Pancreas (tissue), 10 donors: Measurements from ENCODE around the gene COPS3. TPM values are rescaled to one million over a fixed set of nuclear protein-coding genes. Genes with fewer than 3 reads are reported as not detected.

Source experiments
- ATAC-seq, 4 donors: fragments of 200-7000 bp; cut with Tn5 transposase; one replicate each; pipeline versions ENCODE4 v1.8.0 to v1.9.1; 2020; ENCODE audit warnings: mild to moderate bottlenecking in 4 of 4, moderate library complexity in 4 of 4
- DNase-seq, 6 donors: peaks; one replicate each; pipeline ENCODE4 v3.0.0-alpha.2; 2020
- FAIRE-seq: peaks from 2 replicates; lab custom pipeline; 2012; peaks lifted over from hg19 to GRCh38; lab: Jason Lieb, UNC
- H3K27ac ChIP-seq, 4 donors: fragments of 200-600 bp; sonication (generic); 1 replicate in 3 of 4; 2 replicates in 1 of 4; pipeline versions ENCODE4 v1.5.0 to v1.8.0; 2020
- H3K27me3 ChIP-seq, 4 donors: fragments of 200-600 bp; one replicate each; pipeline ENCODE4 v1.8.0; 2021
- H3K36me3 ChIP-seq, 3 donors: fragments of 200-600 bp; sonication (generic) in 1 of 3; one replicate each; pipeline versions ENCODE4 v1.5.0 to v1.8.0; 2020 to 2021
- H3K4me1 ChIP-seq, 3 donors: fragments of 200-600 bp; one replicate each; pipeline ENCODE4 v1.8.0; 2021
- H3K4me3 ChIP-seq, 4 donors: fragments of 200-600 bp; sonication (generic) in 2 of 4; one replicate each; pipeline versions ENCODE4 v1.5.0 to v1.8.0; 2020 to 2021
- H3K9me3 ChIP-seq, 4 donors: fragments of 200-600 bp; one replicate each; pipeline ENCODE4 v1.8.0; 2021
- WGBS, 2 donors: extraction: QIAGEN DNeasy Blood & Tissue Kit; methylation state at CpG; one replicate each; pipeline ENCODE4 v1.1.7; 2013; 5-methylcytosine and 5-hydroxymethylcytosine counted together
- intact Hi-C, 3 donors: fragments of 100-400 bp; cut with DNase I; formaldehyde crosslinking; loops; one replicate each; pipeline versions ENCODE4 v1.11.1 to v1.14.2; 2022
- polyA plus RNA-seq, 2 donors: library from polyadenylated mRNA; stranded (reverse); fragments of 200-250 nt; gene quantifications; one replicate each; pipeline ENCODE4 v1.2.3, GENCODE V29; 2013
- total RNA-seq, 6 donors: library from RNA; stranded (reverse); fragmentation: NEBNext Ultra II Directional in 4 of 6; extraction: Animal tissue kit (Norgen Biotek cat#: 25700) in 4 of 6; gene quantifications; one replicate each; pipeline versions ENCODE4 v1.2.1 to v1.2.4, GENCODE V29; 2021 to 2023
- TF ChIP-seq, protein P1 (sequence below), 4 donors: fragments of 200-600 bp; sonication (generic) in 3 of 4; IDR thresholded peaks; one replicate each; pipeline versions ENCODE4 v1.5.0 to v1.8.0; 2021; ENCODE audit warnings: antibody characterized with exemption in 4 of 4
- donor health status: healthy with polysubstance abuse.
- donor health status: DM: no; HTN: no; CAD: no; lungs with moderate emphysema.
- donor health status: DM: no; HTN: no; CAD: no.
- donor health status: control.
- donor health status: control.
- donor health status: Bipolar disorder and iron deficiency.
- donor health status: DM: yes; HTN: yes; CAD: no.
- donor health status: DM: no; HTN: no; CAD: no.
- donor health status: DM: no; HTN: no; CAD: no.
- donor health status: DM: yes; HTN: yes; CAD: no.

COPS3 gene
- total and polyA plus RNA-seq, 8 donors, result 17.6 to 51.1 (median 31.5) TPM

DNA sequence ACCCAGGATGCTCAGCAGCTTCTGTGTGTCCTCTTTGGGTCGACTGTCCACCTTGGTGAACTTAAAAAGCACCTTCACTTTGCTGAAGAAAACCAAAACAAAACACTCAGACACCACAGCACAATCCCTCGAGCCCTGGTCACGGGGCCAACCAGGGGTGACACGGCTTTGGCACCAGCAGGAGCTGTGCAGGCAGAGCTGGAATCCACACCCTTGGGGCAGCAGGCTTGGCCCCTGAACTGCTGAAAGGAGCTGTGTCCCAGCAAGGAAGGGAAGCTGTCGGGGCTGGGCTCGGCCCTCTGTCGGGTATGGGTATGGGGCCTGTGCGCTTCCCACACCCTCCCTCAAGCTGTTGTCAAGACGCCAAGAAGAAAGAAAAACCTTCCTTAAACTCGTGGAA is 67.3 kb downstream of the COPS3 start:
- intact Hi-C loops, result no loop called here
- peaks cover 5 to 62% (median 22%) of the 10 kb centered on the region in 3 donors for H3K36me3 ChIP-seq
- WGBS, 2 donors, result 85 to 92% methylated on average over 10 of the region's 10 CpGs
- no peak overlapping the region for H3K4me3 ChIP-seq
- ATAC-seq (peak in 1 of 4 donors; percentile 7), FAIRE-seq (no peak), DNase-seq (peak in 1 of 6 donors; percentile 48)
- no peaks in the 10 kb centered on the region for H3K9me3 ChIP-seq
- no peaks in the 10 kb centered on the region for H3K27me3 ChIP-seq
- H3K4me1 ChIP-seq, result no peaks in the 10 kb centered on the region
- TF ChIP-seq, protein P1, sequence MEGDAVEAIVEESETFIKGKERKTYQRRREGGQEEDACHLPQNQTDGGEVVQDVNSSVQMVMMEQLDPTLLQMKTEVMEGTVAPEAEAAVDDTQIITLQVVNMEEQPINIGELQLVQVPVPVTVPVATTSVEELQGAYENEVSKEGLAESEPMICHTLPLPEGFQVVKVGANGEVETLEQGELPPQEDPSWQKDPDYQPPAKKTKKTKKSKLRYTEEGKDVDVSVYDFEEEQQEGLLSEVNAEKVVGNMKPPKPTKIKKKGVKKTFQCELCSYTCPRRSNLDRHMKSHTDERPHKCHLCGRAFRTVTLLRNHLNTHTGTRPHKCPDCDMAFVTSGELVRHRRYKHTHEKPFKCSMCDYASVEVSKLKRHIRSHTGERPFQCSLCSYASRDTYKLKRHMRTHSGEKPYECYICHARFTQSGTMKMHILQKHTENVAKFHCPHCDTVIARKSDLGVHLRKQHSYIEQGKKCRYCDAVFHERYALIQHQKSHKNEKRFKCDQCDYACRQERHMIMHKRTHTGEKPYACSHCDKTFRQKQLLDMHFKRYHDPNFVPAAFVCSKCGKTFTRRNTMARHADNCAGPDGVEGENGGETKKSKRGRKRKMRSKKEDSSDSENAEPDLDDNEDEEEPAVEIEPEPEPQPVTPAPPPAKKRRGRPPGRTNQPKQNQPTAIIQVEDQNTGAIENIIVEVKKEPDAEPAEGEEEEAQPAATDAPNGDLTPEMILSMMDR (IDR thresholded peaks at IDR 0.05), result no peak
- no peak overlapping the region for H3K27ac ChIP-seq

DNA sequence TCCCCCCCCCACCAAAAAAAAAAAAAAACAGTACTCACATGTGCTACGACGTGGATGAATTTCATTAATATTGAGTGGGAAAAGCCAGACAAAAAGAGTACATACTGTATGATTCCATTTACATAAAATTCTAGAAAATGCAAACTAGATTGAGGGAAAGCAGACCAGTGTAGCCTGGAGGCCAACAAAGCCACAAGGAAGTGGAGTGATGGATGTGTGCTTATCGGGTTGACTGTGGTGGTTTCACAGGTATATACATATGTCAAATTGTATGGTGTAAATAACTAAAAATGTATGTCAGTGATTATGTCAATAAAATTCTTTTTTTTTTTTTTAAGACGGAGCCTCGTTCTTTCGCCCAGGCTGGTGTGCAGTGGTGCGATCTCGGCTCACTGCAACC is 73.0 kb downstream of the COPS3 start:
- no peak for FAIRE-seq
- Histone ChIP-seq H3K27ac (no peak overlapping the region), H3K27me3 (no peaks in the 10 kb centered on the region), H3K4me3 (no peak overlapping the region), H3K4me1 (peaks cover 0 to 13% (median 11%) of the 10 kb centered on the region in 3 donors), H3K36me3 (peaks cover 0 to 6% (median 0%) of the 10 kb centered on the region in 3 donors), H3K9me3 (no peaks in the 10 kb centered on the region)
- TF ChIP-seq, protein P1 (IDR thresholded peaks at IDR 0.05), result no peak
- 90 to 92% methylated on average over 8 of the region's 8 CpGs for WGBS, 2 donors
- intact Hi-C loops, result no loop called here
- DNase-seq, result no peak
- ATAC-seq, result no peak

DNA sequence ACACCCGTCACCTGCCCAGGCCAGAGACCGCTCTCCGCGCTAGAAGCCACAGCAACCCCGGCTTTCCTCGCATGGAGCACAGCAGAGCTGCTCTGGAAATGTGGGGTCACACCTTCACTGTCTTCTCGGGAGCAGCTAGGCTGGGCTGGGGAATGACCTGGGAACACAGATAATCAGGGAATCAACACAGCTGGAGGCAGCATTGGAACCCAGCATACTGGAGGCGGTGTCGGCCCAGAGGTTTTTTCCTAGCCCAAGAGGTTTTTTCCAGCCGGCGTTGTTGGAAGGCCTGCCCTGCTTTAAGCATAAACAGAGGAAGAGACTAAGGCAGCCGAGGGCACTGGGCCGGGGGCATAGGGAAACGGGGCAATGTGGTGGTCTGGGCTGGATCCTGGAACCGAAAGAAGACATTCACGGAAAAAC is 74.1 kb downstream of the COPS3 start:
- ATAC-seq, result peak in 3 of 4 donors; percentile 5 to 38 (median 16)
- peak in 1 of 6 donors; percentile 59 for DNase-seq
- Histone ChIP-seq H3K27ac (peak overlapping the region; percentile 78 to 89 (median 85)), H3K9me3 (no peaks in the 10 kb centered on the region), H3K36me3 (no peaks in the 10 kb centered on the region), H3K4me1 (peaks cover 0 to 13% (median 11%) of the 10 kb centered on the region in 3 donors), H3K27me3 (no peaks in the 10 kb centered on the region), H3K4me3 (peak overlapping the region in 2 of 4 donors; percentile 50 to 70)
- 18% methylated on average over 16 of the region's 16 CpGs for WGBS, 2 donors
- TF ChIP-seq, protein P1 (IDR thresholded peaks at IDR 0.05), result no peak
- no peak for FAIRE-seq
- intact Hi-C loops, result no loop called here

DNA sequence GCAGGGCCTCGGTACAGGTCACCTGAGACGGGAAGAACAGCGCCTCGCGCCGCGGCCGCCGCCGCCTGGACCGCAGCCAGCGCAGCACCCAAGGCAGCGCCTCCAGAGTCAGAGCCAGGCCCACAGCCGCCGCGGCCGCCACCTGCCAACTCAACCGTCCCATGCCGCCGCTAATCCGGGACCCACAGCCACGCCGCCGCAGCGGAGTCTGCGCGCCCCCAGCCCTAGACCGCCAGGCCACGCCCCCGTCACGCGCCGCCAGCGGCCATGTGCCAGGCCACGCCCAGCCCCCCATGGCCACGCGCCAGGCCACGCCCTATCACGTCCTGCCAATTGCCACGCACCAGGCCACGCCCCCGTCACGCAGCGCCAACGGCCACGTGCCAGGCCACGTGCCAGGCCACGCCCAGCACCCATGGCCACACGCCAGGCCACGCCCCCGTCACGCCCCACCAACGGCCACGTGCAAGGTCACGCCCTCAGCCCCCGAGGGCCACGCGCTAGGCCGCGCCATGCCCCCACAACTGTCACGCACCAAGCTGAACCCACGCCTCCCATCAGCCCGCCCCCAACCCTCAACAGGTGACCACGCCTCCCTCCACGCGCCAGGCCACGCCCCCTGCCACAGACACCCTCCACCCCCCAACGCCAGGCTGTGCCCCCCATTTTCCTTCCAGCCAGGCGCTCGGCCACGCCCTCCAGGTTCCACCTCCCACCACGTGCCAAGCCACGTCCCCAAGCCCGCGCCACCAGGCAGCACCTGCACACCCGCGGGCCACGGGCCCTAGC is 74.7 kb downstream of the COPS3 start, which contains the start of gene PLD6:
Gene PLD6, minus strand, starts transcription at position 210 of the 789 bp plus-strand sequence. Its CDS starts 47 bp downstream, at position 163.
- no peaks in the 10 kb centered on the region for H3K27me3 ChIP-seq
- FAIRE-seq, result no peak
- ATAC-seq, result peak; percentile 76 to 85 (median 80)
- peak within 1 kb of the TSS; percentile 78 to 89 (median 85) for H3K27ac ChIP-seq
- whole genome bisulfite sequencing, 2 donors, result 4 to 10% methylated on average over 57 to 78 of the region's 78 CpGs
- H3K9me3 ChIP-seq, result no peaks in the 10 kb centered on the region
- TF ChIP-seq, protein P1 (IDR thresholded peaks at IDR 0.05), result no peak
- no peaks in the 10 kb centered on the region for H3K36me3 ChIP-seq
- H3K4me3 ChIP-seq, result peak within 1 kb of the TSS; percentile 22 to 70 (median 52)
- intact Hi-C loops, result no loop called here
- DNase-seq, result peak; percentile 88 to 99 (median 96)
- peaks cover 0 to 13% (median 11%) of the 10 kb centered on the region in 3 donors for H3K4me1 ChIP-seq
